ENCODE measurements around the gene VAV3. TPM values are rescaled to one million over a fixed set of nuclear protein-coding genes. Genes with fewer than 3 reads are reported as not detected.

VAV3 gene
- total RNA-seq, 1 experiment from 2014 or later: not detected

- peaks cover 0 to 7% of the 10 kb centered on the region in 2 experiments; a peak in 1 of 4 replicates for H3K9me3 ChIP-seq (ENCODE audit: control insufficient read depth in 1 of 2, insufficient read depth in 1 of 2, low read depth in 1 of 2, low read length in 2 of 2)
- H3K9me2 ChIP-seq (ENCODE audit: insufficient read depth): no peaks in the 10 kb centered on the region
- TF ChIP-seq REST (IDR thresholded peaks at IDR 0.05; ENCODE audit: low read depth) (no peak), MAX (IDR thresholded peaks at IDR 0.05) (no peak)
- DNase-seq (ENCODE audit: low read depth, low spot score) (no peak), ATAC-seq (no peak)
- H3K4me2 ChIP-seq (ENCODE audit: low read length): no peak overlapping the region
- no peaks in the 10 kb centered on the region for H4K20me1 ChIP-seq (ENCODE audit: insufficient read depth)
- intact Hi-C loops (cut with micrococcal nuclease): no loop called here
- POLR2A ChIA-PET: no interaction called here
- no TSS peak for BruUV-seq (replicated peaks)
- RAD21 ChIA-PET (ENCODE audit: low non-redundant PET in 1 of 2, low total read pairs in 2 of 2, uncharacterized antibody in 2 of 2, unreplicated experiment in 2 of 2): no interaction called here
- no peaks in the 10 kb centered on the region for H3K27me3 ChIP-seq (ENCODE audit: insufficient read depth, low read length)
- no peak overlapping the region for H3K27ac ChIP-seq (ENCODE audit: low read depth, low read length)
- H3K79me2 ChIP-seq (ENCODE audit: insufficient read depth, low read length): no peaks in the 10 kb centered on the region
- CTCF ChIA-PET: no interaction called here
- H2AFZ ChIP-seq (ENCODE audit: low read depth, low read length, poor library complexity, severe bottlenecking): no peak overlapping the region
- H3K4me1 ChIP-seq (ENCODE audit: control insufficient read depth in 1 of 2, insufficient read depth in 2 of 2, low read length in 2 of 2): no peaks in the 10 kb centered on the region
- no peaks in the 10 kb centered on the region for H3K36me3 ChIP-seq (ENCODE audit: control insufficient read depth in 1 of 2, insufficient read depth in 2 of 2, low read length in 2 of 2)
- H3K9ac ChIP-seq (ENCODE audit: low read length): no peak overlapping the region
- H3K4me3 ChIP-seq (replicated peaks in 1 of 2; ENCODE audit: low read depth in 1 of 2, low read length in 2 of 2): no peak overlapping the region
Observed at GRCh38 chr1:107678993-107679392, 286.0 kb downstream of the VAV3 start.

GRCh38 chr1:107677697-107678096 is 287.3 kb downstream of the VAV3 start:
- Histone ChIP-seq H3K4me1 (ENCODE audit: control insufficient read depth in 1 of 2, insufficient read depth in 2 of 2, low read length in 2 of 2) (no peaks in the 10 kb centered on the region), H3K9ac (ENCODE audit: low read length) (no peak overlapping the region), H3K79me2 (ENCODE audit: insufficient read depth, low read length) (no peaks in the 10 kb centered on the region), H3K9me3 (ENCODE audit: control insufficient read depth in 1 of 2, insufficient read depth in 1 of 2, low read depth in 1 of 2, low read length in 2 of 2) (peaks cover 0 to 7% of the 10 kb centered on the region in 2 experiments; a peak in 1 of 4 replicates), H3K36me3 (ENCODE audit: control insufficient read depth in 1 of 2, insufficient read depth in 2 of 2, low read length in 2 of 2) (no peaks in the 10 kb centered on the region), H2AFZ (ENCODE audit: low read depth, low read length, poor library complexity, severe bottlenecking) (no peak overlapping the region), H3K4me2 (ENCODE audit: low read length) (no peak overlapping the region), H4K20me1 (ENCODE audit: insufficient read depth) (no peaks in the 10 kb centered on the region), H3K27me3 (ENCODE audit: insufficient read depth, low read length) (no peaks in the 10 kb centered on the region), H3K9me2 (ENCODE audit: insufficient read depth) (no peaks in the 10 kb centered on the region), H3K27ac (ENCODE audit: low read depth, low read length) (no peak overlapping the region), H3K4me3 (replicated peaks in 1 of 2; ENCODE audit: low read depth in 1 of 2, low read length in 2 of 2) (no peak overlapping the region)
- ATAC-seq (no peak), DNase-seq (ENCODE audit: low read depth, low spot score) (no peak)
- intact Hi-C loops (cut with micrococcal nuclease): no loop called here
- CTCF ChIA-PET: no interaction called here
- RAD21 ChIA-PET (ENCODE audit: low non-redundant PET in 1 of 2, low total read pairs in 2 of 2, uncharacterized antibody in 2 of 2, unreplicated experiment in 2 of 2): no interaction called here
- POLR2A ChIA-PET: no interaction called here
- no TSS peak for BruUV-seq (replicated peaks)
- TF ChIP-seq SRF (IDR thresholded peaks at IDR 0.05; ENCODE audit: low read depth) (no peak), FOSL1 (IDR thresholded peaks at IDR 0.05; ENCODE audit: low read depth) (no peak), ATF3 (IDR thresholded peaks at IDR 0.05) (no peak), POLR2A (IDR thresholded peaks at IDR 0.05; ENCODE audit: borderline replicate concordance, extremely low read depth, insufficient read depth, insufficient read length) (no peak), SP1 (IDR thresholded peaks at IDR 0.05; ENCODE audit: low read depth) (no peak), YY1 (IDR thresholded peaks at IDR 0.05; ENCODE audit: extremely low read depth, insufficient replicate concordance, low read depth, low read length) (no peak), EZH2 (IDR thresholded peaks at IDR 0.05) (no peak), EZH2phosphoT487 (IDR thresholded peaks at IDR 0.05; ENCODE audit: borderline replicate concordance) (no peak), REST (IDR thresholded peaks at IDR 0.05; ENCODE audit: low read depth) (no peak), ZNF274 (IDR thresholded peaks at IDR 0.05; ENCODE audit: low read depth, low read length) (no peak), MAX (IDR thresholded peaks at IDR 0.05) (no peak), CEBPB (IDR thresholded peaks at IDR 0.05; ENCODE audit: low read depth) (no peak), CBX3 (IDR thresholded peaks at IDR 0.05; ENCODE audit: low read depth) (no peak)
